Upper lobe of left lung (tissue), 4 donors: Measurements from ENCODE around the gene FUT8.

Source experiments
- CTCF ChIP-seq, 6 experiments: fragments of 450-650 bp in 4 of 6; fragments of 200-600 bp in 2 of 6; sonication (generic) in 2 of 6; IDR thresholded peaks; one replicate each; pipeline ENCODE4 v1.5.1; 2016 to 2019; ENCODE audit warnings: antibody characterized with exemption in 6 of 6
- EP300 ChIP-seq, 4 donors: sonication (generic); formaldehyde crosslinking; IDR thresholded peaks; one replicate each; pipeline ENCODE4 v1.5.1; 2017; ENCODE audit warnings: antibody characterized with exemption in 4 of 4, control low read depth in 2 of 4
- POLR2A ChIP-seq, 4 donors: fragments of 450-650 bp; IDR thresholded peaks; one replicate each; pipeline ENCODE4 v1.5.1; 2016 to 2017; ENCODE audit warnings: antibody characterized with exemption in 4 of 4, mild to moderate bottlenecking in 2 of 4
- POLR2AphosphoS5 ChIP-seq, 2 donors: sonication (generic); formaldehyde crosslinking; IDR thresholded peaks; one replicate each; pipeline ENCODE4 v1.5.1; 2017; ENCODE audit warnings: antibody characterized with exemption in 2 of 2

GRCh38 chr14:65728604-65729003, 316.1 kb downstream of the FUT8 start:
- no peak for TF ChIP-seq CTCF (IDR thresholded peaks at IDR 0.05)
- TF ChIP-seq EP300 (IDR thresholded peaks at IDR 0.05) = no peak
- TF ChIP-seq POLR2A (IDR thresholded peaks at IDR 0.05) = no peak
- TF ChIP-seq POLR2AphosphoS5 (IDR thresholded peaks at IDR 0.05) = no peak
